ENCODE measurements around the gene ZNF837.

Gene ZNF837

DNA sequence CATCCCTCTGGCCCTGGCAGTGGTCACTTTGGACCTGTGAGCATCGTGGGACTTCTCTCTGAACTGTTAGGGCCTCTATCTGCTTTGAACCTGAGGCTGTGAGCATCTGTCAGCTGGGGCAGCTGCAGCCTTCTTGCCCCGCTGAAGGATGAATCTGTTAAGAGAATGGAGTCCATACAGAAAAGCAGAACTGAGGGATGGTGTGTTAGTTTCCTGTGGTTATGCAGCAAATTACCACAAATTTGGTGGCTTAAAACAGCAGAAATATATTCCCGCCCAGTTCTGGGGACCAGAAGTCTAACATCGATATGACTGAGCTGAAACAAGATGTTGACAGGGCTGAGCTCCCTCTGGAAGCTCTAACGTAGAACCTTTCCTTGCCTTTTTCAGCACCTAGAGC lies 16.7 kb downstream of the ZNF837 start:
- TF ChIP-seq, protein P1, sequence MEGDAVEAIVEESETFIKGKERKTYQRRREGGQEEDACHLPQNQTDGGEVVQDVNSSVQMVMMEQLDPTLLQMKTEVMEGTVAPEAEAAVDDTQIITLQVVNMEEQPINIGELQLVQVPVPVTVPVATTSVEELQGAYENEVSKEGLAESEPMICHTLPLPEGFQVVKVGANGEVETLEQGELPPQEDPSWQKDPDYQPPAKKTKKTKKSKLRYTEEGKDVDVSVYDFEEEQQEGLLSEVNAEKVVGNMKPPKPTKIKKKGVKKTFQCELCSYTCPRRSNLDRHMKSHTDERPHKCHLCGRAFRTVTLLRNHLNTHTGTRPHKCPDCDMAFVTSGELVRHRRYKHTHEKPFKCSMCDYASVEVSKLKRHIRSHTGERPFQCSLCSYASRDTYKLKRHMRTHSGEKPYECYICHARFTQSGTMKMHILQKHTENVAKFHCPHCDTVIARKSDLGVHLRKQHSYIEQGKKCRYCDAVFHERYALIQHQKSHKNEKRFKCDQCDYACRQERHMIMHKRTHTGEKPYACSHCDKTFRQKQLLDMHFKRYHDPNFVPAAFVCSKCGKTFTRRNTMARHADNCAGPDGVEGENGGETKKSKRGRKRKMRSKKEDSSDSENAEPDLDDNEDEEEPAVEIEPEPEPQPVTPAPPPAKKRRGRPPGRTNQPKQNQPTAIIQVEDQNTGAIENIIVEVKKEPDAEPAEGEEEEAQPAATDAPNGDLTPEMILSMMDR (conservative IDR thresholded peaks at IDR 0.05) = no peak
- no peak overlapping the region for H3K27ac ChIP-seq

DNA sequence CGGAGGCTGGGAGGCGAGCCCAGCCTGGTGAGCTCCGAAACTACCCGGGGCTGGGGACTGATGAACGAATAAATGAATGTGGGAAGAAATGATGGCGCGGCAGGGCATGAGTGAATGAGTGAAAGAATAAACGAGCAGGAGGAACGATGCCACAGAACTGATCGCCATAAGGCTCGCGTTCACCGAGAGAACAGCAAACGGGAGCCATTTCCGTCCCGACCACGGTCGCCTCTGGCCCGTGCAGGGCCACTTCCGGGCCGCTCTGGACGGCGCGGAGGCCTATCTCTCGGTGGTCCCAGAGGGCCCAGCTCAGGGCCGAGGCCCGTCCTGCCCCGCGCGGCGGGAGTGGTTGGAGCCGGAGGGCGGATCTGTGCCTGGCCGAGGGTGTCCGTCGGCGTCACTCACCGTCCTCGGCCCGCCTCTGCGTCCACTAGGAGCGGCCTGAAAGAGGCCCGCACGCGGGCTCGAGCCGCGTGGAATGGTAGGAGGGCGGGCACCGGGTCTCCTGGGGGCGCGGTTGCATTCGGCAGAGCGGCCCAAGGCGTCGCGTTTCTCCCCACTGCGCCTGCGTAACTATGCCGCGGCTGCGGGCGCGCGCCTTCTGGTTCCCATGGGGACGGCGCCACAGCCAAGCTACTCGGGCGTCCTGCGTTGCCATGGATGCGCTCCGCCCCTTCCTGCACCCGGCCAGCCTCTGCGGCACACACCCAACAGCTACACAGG lies 18.4 kb downstream of the ZNF837 start, which contains the start of gene ZNF497:
TSS of gene ZNF497 (minus strand) at position 480 of the 723 bp plus-strand sequence. CDS start 5,116 bp downstream, outside the sequence.
- peak within 1 kb of the TSS; percentile 99 for H3K27ac ChIP-seq
- TF ChIP-seq, protein P1 (conservative IDR thresholded peaks at IDR 0.05) = no peak

DNA sequence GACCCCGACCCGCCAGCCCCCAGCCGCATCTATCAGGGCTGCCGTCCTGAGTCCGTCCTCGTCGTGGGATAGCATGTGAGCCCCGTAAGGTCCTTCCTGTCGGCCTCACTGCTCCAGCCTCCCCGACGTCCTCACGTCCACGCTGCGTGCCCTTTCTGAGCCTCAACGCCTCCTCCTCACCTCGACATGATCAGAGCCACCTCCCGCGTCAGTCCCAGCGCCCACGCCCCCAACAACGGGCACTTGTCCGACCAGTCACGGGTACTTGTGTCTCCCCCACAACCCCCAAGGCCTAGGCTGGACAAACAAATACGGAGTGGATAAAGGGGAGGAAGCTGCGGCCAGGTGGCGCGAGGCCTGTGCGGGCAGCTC lies 18.9 kb downstream of the ZNF837 start:
- TF ChIP-seq, protein P1 (conservative IDR thresholded peaks at IDR 0.05) = no peak
- H3K27ac ChIP-seq = peak overlapping the region; percentile 99

DNA sequence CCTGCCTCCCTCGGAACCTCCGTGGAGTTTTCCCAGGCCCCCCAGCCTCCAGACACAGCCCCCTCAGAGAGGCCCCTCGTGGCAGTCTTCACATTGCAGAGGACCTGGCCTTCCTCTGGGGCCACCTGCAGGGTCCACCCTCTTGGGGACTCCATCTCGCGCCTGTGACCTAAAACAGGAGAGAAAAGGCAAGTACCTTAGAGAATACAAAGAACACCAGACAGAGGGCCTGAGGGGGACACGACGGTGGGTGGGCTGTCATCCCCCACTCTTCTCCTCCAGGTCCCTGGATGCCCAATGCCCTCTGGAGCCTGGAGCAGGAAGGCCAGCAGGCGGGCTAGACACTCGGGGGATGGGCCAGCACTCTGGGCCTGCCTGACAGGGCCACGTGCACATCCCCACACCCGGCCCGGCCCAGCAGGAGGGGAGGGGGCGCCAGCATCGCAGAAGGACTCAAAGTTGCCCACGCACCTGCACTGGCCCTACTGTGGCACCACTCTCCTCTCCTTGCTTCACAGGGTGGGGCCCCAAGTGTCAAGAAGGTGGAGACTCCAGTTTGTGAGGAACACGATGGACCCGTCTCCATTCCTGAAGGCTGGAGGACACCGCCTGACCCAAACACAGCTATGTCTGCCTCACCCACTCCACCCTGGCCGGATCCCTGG lies 23.2 kb downstream of the ZNF837 start:
- no peak overlapping the region for H3K27ac ChIP-seq
- TF ChIP-seq, protein P1 (conservative IDR thresholded peaks at IDR 0.05) = no peak

DNA sequence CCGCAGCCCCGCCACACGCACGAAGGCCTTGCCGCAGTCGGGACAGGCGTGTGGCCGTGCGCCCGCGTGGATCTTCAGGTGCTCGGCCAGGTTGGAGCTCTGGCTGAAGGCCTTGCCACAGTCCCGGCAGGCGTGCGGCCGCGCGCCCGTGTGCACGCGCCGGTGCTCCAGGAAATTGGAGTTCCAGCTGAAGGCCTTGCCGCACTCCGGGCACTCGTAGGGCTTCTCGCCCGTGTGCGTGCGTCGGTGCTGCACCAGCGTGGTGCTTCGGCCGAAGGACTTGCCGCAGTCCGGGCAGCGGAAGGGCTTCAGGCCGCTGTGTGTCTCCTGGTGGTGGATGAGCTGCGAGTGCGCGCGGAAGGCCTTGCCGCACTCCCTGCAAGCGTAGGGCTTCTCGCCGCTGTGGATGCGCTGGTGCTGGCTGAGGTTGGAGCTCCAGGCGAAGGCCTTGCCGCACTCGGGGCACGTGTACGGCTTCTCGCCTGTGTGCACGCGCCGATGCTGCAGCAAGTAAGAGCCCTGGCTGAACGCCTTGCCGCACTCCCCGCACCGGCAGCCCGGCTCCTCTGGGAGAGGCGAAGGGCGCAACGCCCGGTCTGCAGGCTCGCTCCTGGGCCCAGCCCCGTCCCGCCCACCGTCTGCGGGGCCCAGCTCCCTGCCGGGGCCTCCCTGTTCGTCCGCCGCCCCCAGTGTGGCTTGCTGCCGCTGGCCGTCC lies 23.9 kb downstream of the ZNF837 start:
- H3K27ac ChIP-seq = no peak overlapping the region
- TF ChIP-seq, protein P1 (conservative IDR thresholded peaks at IDR 0.05) = no peak

DNA sequence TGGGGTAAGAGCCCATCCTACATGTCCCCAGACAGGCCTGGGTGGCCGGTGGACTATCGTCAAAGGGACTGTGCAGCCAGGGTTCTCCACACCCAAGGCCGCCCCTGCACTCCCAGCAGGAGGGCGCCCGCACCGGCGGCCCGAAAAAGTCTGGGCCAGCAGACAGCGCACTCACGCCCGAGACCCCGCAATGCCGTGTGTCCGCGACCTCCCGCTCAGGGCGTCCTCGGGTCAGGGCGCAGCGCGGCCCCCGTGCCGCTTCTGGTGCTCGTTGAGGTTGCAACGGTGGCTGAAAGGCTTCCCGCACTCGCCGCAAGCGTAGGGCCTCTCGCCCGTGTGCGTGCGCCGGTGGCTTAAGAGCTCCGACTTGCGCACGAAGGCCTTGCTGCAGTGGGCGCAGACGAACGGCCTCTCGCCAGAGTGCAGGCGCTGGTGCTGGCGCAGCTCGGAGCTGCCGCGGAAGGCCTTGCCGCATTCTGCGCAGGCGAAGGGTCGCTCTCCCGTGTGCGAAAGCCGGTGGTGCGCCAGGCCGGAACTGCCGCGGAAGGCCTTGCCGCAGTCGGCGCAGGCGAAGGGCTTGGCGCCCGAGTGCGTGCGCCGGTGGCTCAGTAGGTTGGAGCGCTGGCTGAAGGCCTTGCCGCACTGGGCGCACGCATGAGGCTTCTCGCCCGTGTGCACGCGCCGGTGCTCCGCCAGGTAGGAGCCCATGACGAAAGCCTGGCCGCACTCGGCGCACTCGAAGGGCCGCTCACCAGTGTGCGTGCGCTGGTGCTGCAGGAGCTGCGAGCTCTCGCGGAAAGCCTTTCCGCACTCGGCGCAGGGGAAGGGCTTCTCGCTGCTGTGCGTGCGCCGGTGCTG lies 24.7 kb downstream of the ZNF837 start:
- no peak overlapping the region for H3K27ac ChIP-seq
- TF ChIP-seq, protein P1 (conservative IDR thresholded peaks at IDR 0.05) = no peak

Data from VCaP (cell line).